Keratinocyte (primary cell): Measurements from ENCODE around the gene GRIN2C.

ENCODE experiments used
- CTCF ChIP-seq, 3 experiments: IDR thresholded peaks in 1 of 3; conservative IDR thresholded peaks in 1 of 3; optimal IDR thresholded peaks in 1 of 3; 2 replicates in 2 of 3; 3 replicates in 1 of 3; pipeline versions ENCODE3 to v1.5.1; 2011; ENCODE audit warnings: low read length in 3 of 3, mild to moderate bottlenecking in 3 of 3, moderate library complexity in 2 of 3, control low read depth in 1 of 3, inconsistent platforms in 1 of 3; ENCODE audit not compliant: insufficient read depth in 2 of 3; ENCODE audit errors: extremely low read depth in 1 of 3
- EZH2 ChIP-seq: IDR thresholded peaks from one replicate; pipeline ENCODE4 v1.6.1; 2012; ENCODE audit warnings: inconsistent platforms, mild to moderate bottlenecking, low read length, moderate library complexity

DNA sequence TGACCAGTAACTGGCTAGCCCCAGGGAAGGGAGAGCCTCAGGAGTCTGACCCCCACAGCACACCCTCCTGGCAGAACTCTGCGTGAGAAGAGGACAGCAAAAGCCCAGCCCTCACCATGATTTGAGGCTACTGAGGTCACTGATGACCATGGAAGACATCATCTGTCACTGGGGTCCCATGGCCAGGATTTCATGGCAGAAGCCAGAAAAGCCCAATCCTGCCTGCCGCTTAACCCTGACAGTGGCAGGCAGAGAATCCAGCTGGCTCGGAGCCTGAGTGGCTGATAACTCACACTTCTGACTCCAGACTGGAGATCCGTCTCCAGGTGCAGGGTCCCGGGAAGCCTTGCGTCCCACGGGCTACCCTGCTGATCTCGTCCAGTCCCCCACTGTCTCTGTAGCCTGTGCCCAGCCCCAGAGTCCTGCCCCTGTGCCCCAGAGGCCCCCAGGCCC, 17.5 kb downstream of the GRIN2C start:
- TF ChIP-seq EZH2 = no peak
- TF ChIP-seq CTCF (optimal IDR thresholded peaks at IDR 0.05 in 1 of 3, IDR thresholded peaks at IDR 0.05 in 1 of 3, conservative IDR thresholded peaks at IDR 0.05 in 1 of 3; ENCODE audit: extremely low read depth in 1 of 3, insufficient read depth in 2 of 3, low read length in 3 of 3) = no peak
